Thymus (tissue), 11 donors: ENCODE measurements around the gene ALG12. TPM values are rescaled to one million over a fixed set of nuclear protein-coding genes. Genes with fewer than 3 reads are reported as not detected.

Experiments used
- DNase-seq, 9 donors: peaks; one replicate each; pipeline ENCODE4 v3.0.0-alpha.2; 2013; ENCODE audit warnings: low spot score in 9 of 9, low read depth in 6 of 9, missing footprints in 1 of 9
- H3K27ac ChIP-seq, 2 donors: one replicate each; pipeline ENCODE4 v1.5.1; 2013; ENCODE audit warnings: control low read depth in 1 of 2, low read depth in 1 of 2, low read length in 1 of 2, mild to moderate bottlenecking in 1 of 2, moderate library complexity in 1 of 2
- H3K27me3 ChIP-seq, 2 donors: one replicate each; pipeline ENCODE4 v1.5.1; 2013; ENCODE audit warnings: low read length in 1 of 2; ENCODE audit not compliant: control insufficient read depth in 2 of 2, insufficient read depth in 1 of 2
- H3K36me3 ChIP-seq, 2 donors: one replicate each; pipeline ENCODE4 v1.5.1; 2013; ENCODE audit warnings: low read length in 1 of 2, mild to moderate bottlenecking in 1 of 2, moderate library complexity in 1 of 2; ENCODE audit not compliant: control insufficient read depth in 2 of 2, insufficient read depth in 2 of 2
- H3K4me1 ChIP-seq, 2 donors: one replicate each; pipeline ENCODE4 v1.5.1; 2013; ENCODE audit warnings: low read length in 2 of 2; ENCODE audit not compliant: control insufficient read depth in 2 of 2, insufficient read depth in 2 of 2
- H3K4me3 ChIP-seq, 2 donors: one replicate each; pipeline ENCODE4 v1.5.1; 2013; ENCODE audit warnings: low read length in 2 of 2, control low read depth in 1 of 2, mild to moderate bottlenecking in 1 of 2
- H3K9me3 ChIP-seq, 2 donors: one replicate each; pipeline ENCODE4 v1.5.1; 2013; ENCODE audit warnings: low read length in 1 of 2, mild to moderate bottlenecking in 1 of 2; ENCODE audit not compliant: control insufficient read depth in 2 of 2, insufficient read depth in 1 of 2
- WGBS: extraction: QIAGEN DNeasy Blood & Tissue Kit; methylation state at CpG from one replicate; pipeline ENCODE4 v1.1.7; 2013; 5-methylcytosine and 5-hydroxymethylcytosine counted together
- polyA plus RNA-seq: library from polyadenylated mRNA; stranded (reverse); fragments of 200-250 nt; gene quantifications from one replicate; pipeline ENCODE4 v1.2.3, GENCODE V29; 2013
- total RNA-seq: library from RNA; stranded (reverse); fragments of 120-200 nt; gene quantifications from one replicate; pipeline ENCODE4 v1.2.4, GENCODE V29; 2013
- donor health status: healthy.

Gene ALG12
- total and polyA plus RNA-seq, 2 donors, result 7.6 to 9.1 TPM

DNA sequence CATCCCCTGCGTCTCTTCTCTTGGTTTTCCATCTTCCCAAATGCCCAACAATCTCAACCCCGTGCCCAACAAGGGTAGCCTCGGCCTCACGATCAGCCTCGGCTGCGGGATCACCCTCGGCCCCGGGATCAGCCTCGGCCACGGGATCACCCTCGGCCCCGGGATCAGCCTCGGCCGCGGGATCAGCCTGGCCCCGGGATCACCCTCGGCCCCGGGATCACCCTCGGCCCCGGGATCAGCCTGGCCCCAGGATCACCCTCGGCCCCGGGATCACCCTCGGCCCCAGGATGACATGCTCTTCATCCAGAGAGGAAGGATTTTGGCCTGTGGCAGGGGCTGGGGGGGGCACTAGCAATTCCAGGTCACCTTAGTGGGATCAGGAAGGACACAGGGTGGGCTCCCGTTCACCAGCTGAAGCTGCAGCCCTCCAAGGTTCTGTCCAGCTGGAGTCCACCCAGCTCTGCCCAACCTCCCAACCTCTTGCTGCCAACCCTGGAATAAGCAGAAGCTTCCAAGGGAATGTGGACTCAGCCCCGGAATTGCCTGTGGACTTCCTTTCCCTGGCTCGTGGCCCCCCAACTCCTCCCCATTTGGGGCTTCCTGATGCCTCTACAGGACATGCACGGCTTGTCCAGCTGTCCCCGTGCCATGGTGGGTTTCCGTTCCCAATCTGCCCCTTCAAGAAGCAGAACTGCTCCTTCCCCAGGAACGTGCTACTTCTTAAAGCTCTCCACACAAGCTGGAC, 6.2 kb downstream of the ALG12 start:
- H3K9me3 ChIP-seq, result no peaks in the 10 kb centered on the region
- WGBS, result 97% methylated on average over 30 of the region's 30 CpGs
- no peak for DNase-seq
- H3K27ac ChIP-seq, result no peak overlapping the region
- no peak overlapping the region for H3K4me3 ChIP-seq
- H3K4me1 ChIP-seq, result peaks cover 2 to 6% of the 10 kb centered on the region in 2 donors
- H3K36me3 ChIP-seq, result peaks cover 36 to 62% of the 10 kb centered on the region in 2 donors
- H3K27me3 ChIP-seq, result no peaks in the 10 kb centered on the region

DNA sequence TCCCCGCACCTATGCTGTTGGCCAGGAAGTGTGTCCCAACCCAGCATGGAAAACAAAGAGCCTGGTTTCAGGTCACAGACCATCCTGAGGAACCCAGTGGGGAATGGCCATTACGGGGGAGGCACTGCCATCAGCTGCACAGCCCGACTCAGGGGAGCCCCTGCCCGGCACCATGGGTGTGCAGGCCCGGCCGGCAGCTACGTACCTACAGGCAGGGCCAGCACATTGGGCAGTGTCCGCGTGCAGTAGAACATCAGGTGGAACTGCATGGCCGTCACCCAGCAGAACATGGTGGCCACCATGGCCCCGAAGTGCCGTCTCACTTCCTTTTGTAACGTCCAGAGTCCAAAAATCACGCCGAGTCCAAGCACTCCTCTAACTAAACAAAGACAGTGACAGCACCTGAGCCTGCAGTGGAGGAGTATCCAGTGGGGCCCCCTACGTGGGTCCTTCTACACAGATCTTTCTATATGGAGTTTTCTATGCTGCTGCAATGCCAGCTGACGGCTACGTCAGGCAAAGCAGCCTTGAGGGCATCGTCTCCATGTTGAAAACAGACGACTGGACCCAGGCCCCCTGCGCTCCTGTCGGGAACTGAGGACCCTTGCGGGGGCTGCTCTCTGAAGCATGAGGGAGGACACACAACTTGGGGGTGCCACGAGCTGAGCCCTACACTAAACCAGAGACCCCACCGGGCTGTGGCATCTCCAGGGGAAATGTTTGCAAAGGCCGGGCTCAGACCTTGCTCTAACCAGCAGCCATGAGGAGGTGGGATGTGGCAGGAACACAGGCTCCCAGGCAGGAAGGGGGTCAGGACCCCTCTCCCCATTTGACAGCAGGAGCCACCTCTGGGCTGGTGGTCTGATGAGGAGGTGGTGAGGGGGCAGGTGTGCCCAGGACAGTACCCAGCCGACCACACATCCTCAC, 7.7 kb downstream of the ALG12 start:
- WGBS, result 97% methylated on average over 27 of the region's 27 CpGs
- H3K27me3 ChIP-seq, result no peaks in the 10 kb centered on the region

DNA sequence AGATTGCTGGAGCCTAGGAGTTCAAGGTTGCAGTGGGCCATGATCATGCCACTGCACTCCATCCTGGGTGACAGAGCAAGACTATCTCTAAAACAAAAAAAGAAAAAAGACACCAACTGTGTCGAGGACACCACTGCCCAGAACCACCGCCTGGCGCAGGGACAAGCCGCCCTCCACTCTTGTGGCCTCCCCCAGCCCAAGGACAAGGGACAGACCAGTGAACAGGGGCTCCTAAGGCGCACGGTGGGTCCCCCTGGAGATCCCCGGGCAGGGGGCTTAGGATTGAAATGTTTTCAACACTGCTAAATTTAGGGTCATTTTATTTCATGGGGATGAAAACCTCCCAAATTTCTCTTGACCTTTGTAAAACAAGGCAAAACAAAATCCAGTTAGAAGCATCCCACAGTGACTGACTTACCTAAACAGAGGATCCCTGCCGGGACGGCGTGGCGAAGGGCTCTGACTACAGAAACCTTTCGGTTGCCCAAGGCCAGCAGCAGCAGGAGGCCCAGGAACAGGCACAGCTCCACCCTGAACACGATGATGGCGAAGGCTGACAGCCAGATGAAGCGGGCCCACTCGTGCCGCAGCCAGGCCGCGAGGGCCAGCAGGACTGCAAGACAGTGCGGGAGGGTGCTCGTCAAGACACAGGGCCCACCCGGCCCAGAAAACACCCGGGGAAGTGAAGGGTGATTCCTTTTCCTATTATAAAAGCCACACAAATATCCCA, 8.6 kb downstream of the ALG12 start:
- no peaks in the 10 kb centered on the region for H3K9me3 ChIP-seq
- 98% methylated on average over 23 of the region's 23 CpGs for WGBS
- DNase-seq, result no peak
- no peaks in the 10 kb centered on the region for H3K4me1 ChIP-seq
- H3K27ac ChIP-seq, result no peak overlapping the region
- no peaks in the 10 kb centered on the region for H3K27me3 ChIP-seq
- peaks cover 37 to 84% of the 10 kb centered on the region in 2 donors for H3K36me3 ChIP-seq
- H3K4me3 ChIP-seq, result no peak overlapping the region

More for the DNA sequence above, 7.7 kb downstream of the ALG12 start:
- H3K4me1 ChIP-seq, result no peaks in the 10 kb centered on the region
- H3K4me3 ChIP-seq, result no peak overlapping the region
- peaks cover 37 to 78% of the 10 kb centered on the region in 2 donors for H3K36me3 ChIP-seq
- H3K9me3 ChIP-seq, result no peaks in the 10 kb centered on the region
- no peak for DNase-seq
- H3K27ac ChIP-seq, result no peak overlapping the region

DNA sequence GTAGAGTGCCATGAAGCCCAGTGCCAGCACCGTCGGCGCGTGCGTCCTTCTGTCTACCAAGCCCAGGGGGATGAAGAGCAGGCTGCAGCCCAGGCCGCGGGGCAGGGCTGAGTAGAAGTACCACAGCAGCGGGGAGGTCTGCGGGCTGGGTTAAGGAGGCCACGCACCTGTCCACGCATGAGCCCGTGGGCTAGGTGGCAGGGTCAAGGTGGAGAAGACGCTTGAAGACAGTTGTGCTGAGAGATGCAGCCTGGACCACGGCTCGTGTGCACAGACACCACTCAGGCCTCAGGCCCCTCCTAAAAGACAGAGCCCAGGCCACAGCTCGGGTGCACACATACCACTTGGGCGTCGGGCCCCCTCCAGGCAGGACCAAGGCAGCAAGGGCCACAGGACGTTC, 10.4 kb downstream of the ALG12 start:
- DNase-seq, result no peak
- Histone ChIP-seq H3K27me3 (no peaks in the 10 kb centered on the region), H3K36me3 (peaks cover 45 to 83% of the 10 kb centered on the region in 2 donors), H3K9me3 (no peaks in the 10 kb centered on the region), H3K27ac (no peak overlapping the region), H3K4me1 (no peaks in the 10 kb centered on the region), H3K4me3 (no peak overlapping the region)
- WGBS, result 98% methylated on average over 19 of the region's 19 CpGs

DNA sequence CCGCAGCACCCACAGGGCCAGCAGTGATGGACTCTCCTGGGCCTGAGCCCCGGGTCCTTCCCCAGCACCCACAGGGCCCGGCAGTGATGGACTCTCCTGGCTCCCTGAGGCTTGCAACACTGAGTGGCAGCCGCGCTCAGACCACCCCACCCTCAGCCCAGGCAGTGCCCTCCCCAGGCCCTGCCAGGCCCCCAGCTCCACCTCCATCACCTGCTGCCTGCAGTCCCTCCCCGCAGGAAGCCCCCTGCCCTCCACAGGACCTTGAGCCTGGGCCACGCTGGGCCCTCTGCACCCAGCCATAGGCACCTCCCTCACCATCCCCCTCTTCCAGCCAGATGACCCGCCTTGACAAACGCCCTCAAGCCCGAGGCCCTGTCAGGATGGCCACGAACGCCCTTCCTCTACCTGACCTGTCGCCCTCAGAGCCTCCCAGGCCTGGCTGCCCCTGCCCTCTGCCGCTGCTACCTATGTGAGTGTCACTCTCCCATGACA, 11.4 kb downstream of the ALG12 start:
- DNase-seq, result no peak
- H3K4me3 ChIP-seq, result no peak overlapping the region
- no peaks in the 10 kb centered on the region for H3K4me1 ChIP-seq
- no peaks in the 10 kb centered on the region for H3K9me3 ChIP-seq
- peaks cover 37 to 81% of the 10 kb centered on the region in 2 donors for H3K36me3 ChIP-seq
- no peak overlapping the region for H3K27ac ChIP-seq
- H3K27me3 ChIP-seq, result no peaks in the 10 kb centered on the region
- WGBS, result 98% methylated on average over 14 of the region's 14 CpGs

DNA sequence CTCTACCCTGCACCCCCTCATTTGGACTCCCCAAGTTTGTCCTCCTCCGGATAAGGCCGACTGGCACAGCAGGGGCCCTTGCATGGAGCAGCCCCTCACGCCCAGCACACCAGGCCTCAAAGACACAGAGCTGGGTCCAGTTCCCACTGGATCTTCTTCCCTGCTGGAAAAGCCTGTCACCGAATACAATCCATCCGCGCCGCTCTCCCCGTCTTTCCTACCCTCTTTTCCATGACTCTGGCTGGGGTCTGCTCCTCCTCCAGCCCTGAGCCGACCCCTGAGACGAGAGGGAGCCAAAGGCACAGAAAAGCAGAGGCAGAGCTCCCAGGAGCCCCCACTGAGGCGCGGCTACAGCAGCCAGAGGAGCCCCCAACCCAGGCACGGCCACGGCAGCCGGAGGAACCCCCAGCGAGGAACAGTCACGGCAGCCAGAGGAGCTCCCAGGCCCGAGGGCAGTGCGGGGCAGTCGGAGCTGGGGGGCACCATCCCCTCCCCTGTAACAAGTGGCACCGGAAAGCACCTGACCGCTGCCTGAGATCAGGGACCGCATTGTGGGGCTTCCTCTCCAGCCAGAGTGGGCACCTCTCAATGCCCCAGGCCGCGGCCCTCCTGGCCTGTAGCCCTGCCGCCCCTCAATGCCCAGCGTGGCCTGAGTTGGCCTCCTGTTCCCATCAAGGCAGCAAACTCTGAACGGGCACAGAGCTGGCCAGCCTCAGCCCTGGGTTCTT, 12.0 kb downstream of the ALG12 start:
- Histone ChIP-seq H3K36me3 (peaks cover 42 to 86% of the 10 kb centered on the region in 2 donors), H3K27me3 (no peaks in the 10 kb centered on the region), H3K9me3 (no peaks in the 10 kb centered on the region), H3K27ac (no peak overlapping the region), H3K4me3 (no peak overlapping the region), H3K4me1 (no peaks in the 10 kb centered on the region)
- WGBS, result 99% methylated on average over 28 of the region's 28 CpGs
- DNase-seq, result no peak

DNA sequence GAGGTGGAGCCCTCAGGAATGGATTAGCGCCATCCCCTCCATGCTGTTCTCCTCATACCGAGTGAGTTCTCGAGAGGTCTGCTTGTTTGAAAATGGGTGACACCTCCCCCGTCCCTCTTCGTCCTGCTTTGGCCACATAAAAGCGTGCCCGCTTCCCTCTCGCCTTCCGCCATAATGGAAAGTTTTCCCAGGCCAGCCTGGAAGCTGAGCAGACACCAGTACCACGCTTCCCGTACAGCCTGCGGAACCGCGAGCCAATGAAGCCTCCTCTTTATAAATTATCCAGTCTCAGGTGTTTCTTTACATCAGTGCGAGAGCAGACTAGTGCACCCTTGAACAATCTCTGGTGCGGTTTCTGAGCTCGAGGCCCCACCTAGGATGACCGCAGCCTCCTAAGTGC, 12.8 kb downstream of the ALG12 start:
- no peak for DNase-seq
- Histone ChIP-seq H3K36me3 (peaks cover 43 to 85% of the 10 kb centered on the region in 2 donors), H3K27me3 (no peaks in the 10 kb centered on the region), H3K27ac (no peak overlapping the region), H3K9me3 (no peaks in the 10 kb centered on the region), H3K4me3 (no peak overlapping the region), H3K4me1 (no peaks in the 10 kb centered on the region)
- WGBS, result 97% methylated on average over 18 of the region's 18 CpGs

DNA sequence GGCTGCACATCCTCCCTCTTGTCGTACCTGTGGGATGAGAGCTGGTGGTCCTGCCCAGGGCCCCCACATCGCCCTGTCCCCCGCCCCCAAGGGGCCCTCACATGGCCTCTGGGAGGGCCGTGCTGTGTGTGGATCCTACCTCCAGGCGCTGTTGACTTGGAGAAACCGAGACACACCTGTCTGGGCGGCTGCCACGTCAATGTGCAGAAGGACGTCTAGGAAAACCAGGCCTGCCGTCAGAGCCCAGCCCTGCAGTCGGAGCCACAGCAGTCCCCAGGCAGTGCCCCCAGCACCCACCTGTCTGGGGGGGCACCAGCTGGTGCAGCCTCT, 14.2 kb downstream of the ALG12 start:
- Histone ChIP-seq H3K27ac (no peak overlapping the region), H3K9me3 (no peaks in the 10 kb centered on the region), H3K36me3 (peaks cover 41 to 76% of the 10 kb centered on the region in 2 donors), H3K4me1 (no peaks in the 10 kb centered on the region), H3K27me3 (no peaks in the 10 kb centered on the region), H3K4me3 (no peak overlapping the region)
- DNase-seq, result no peak
- WGBS, result 98% methylated on average over 11 of the region's 11 CpGs
